GM20000 (cell line): ENCODE data around the gene CTCF.
A peak's percentile ranks its signal among the peaks of the same experiment; 100 is the strongest.
"Not testable (repeated sequence)": the region's sequence is repeated elsewhere in the genome, so short reads cannot be mapped to it uniquely, and the experiment has no call there.

Source experiments
- DNase-seq: peaks from one replicate; pipeline ENCODE4 v3.0.0; 2012; ENCODE audit warnings: low spot score
- CTCF ChIP-seq: IDR thresholded peaks from 2 replicates; pipeline ENCODE4 v1.5.1; 2012; ENCODE audit warnings: mild to moderate bottlenecking, control low read depth; ENCODE audit errors: extremely low read depth, missing control alignments

CTCF gene

GRCh38 chr16:67529582-67530012 is 32.7 kb upstream of the CTCF start:
- TF ChIP-seq CTCF = no peak
- DNase-seq = no peak

GRCh38 chr16:67530013-67530939 is 32.0 kb upstream of the CTCF start:
- DNase-seq = peak; percentile 82
- no peak for TF ChIP-seq CTCF

GRCh38 chr16:67531247-67531646 is 31.1 kb upstream of the CTCF start:
- no peak for DNase-seq
- no peak for TF ChIP-seq CTCF

- no peak for DNase-seq
- no peak for TF ChIP-seq CTCF
Observed at GRCh38 chr16:67533024-67533560, 29.2 kb upstream of the CTCF start.

GRCh38 chr16:67533987-67534386 is 28.3 kb upstream of the CTCF start:
- not testable (repeated sequence) for DNase-seq

GRCh38 chr16:67534431-67534830 is 27.9 kb upstream of the CTCF start:
- DNase-seq = no peak
- no peak for TF ChIP-seq CTCF

GRCh38 chr16:67535201-67535600 is 27.1 kb upstream of the CTCF start:
- no peak for DNase-seq
- TF ChIP-seq CTCF = no peak
